Lung (tissue), 12 donors: ENCODE measurements around the gene TMPRSS11E. TPM values are rescaled to one million over a fixed set of nuclear protein-coding genes. Genes with fewer than 3 reads are reported as not detected.
"Not testable (repeated sequence)": the region's sequence is repeated elsewhere in the genome, so short reads cannot be mapped to it uniquely, and the experiment has no call there.

Experiments
- ATAC-seq: fragments of 200-7000 bp; cut with Tn5 transposase; one replicate; pipeline ENCODE4 v1.9.1; 2020; ENCODE audit warnings: moderate number of reproducible peaks; ENCODE audit not compliant: insufficient read depth, low FRiP score
- DNase-seq, 3 donors: peaks; one replicate each; pipeline ENCODE4 v3.0.0-alpha.2; 2013 to 2017
- H3K27ac ChIP-seq, 2 donors: one replicate each; pipeline ENCODE4 v1.5.1; 2013; ENCODE audit warnings: mild to moderate bottlenecking in 2 of 2, moderate library complexity in 2 of 2, control low read depth in 1 of 2, inconsistent platforms in 1 of 2, low read depth in 1 of 2, low read length in 1 of 2
- H3K27me3 ChIP-seq, 3 donors: one replicate each; pipeline ENCODE4 v1.5.1; 2013; ENCODE audit warnings: low read length in 2 of 3; ENCODE audit not compliant: control insufficient read depth in 3 of 3, insufficient read depth in 3 of 3
- H3K36me3 ChIP-seq, 4 donors: one replicate each; pipeline ENCODE4 v1.5.1; 2013; ENCODE audit warnings: low read length in 4 of 4, mild to moderate bottlenecking in 1 of 4, moderate library complexity in 1 of 4; ENCODE audit not compliant: control insufficient read depth in 4 of 4, insufficient read depth in 4 of 4
- H3K4me1 ChIP-seq, 5 donors: one replicate each; pipeline ENCODE4 v1.5.1; 2013; ENCODE audit warnings: low read length in 5 of 5, mild to moderate bottlenecking in 2 of 5, moderate library complexity in 1 of 5; ENCODE audit not compliant: control insufficient read depth in 5 of 5, insufficient read depth in 5 of 5
- H3K4me3 ChIP-seq: one replicate; pipeline ENCODE4 v1.5.1; 2013; ENCODE audit warnings: mild to moderate bottlenecking, control low read depth, moderate library complexity
- H3K9ac ChIP-seq, 2 donors: one replicate each; pipeline ENCODE4 v1.5.1; 2013; ENCODE audit warnings: low read length in 2 of 2, control low read depth in 1 of 2; ENCODE audit not compliant: insufficient read depth in 1 of 2
- H3K9me3 ChIP-seq, 4 donors: one replicate each; pipeline ENCODE4 v1.5.1; 2013; ENCODE audit warnings: low read length in 3 of 4, mild to moderate bottlenecking in 1 of 4, moderate library complexity in 1 of 4; ENCODE audit not compliant: control insufficient read depth in 4 of 4, insufficient read depth in 3 of 4
- CTCF ChIP-seq: IDR thresholded peaks from 2 replicates; pipeline ENCODE4 v1.5.1; 2012; ENCODE audit warnings: mild to moderate bottlenecking; ENCODE audit errors: control extremely low read depth, extremely low read depth
- WGBS, 2 donors: extraction: QIAGEN DNeasy Blood & Tissue Kit; methylation state at CpG; one replicate each; pipeline ENCODE4 v1.1.7; 2013; 5-methylcytosine and 5-hydroxymethylcytosine counted together
- polyA plus RNA-seq, 2 donors: library from polyadenylated mRNA; stranded (reverse); fragments of 200-250 nt; gene quantifications; one replicate each; pipeline ENCODE4 v1.2.1, GENCODE V29; 2013
- total RNA-seq, 2 donors: library from RNA; depleted of rRNA in 1 of 2; stranded (reverse); fragments of >200 nt in 1 of 2; gene quantifications; one replicate each; pipeline ENCODE4 v1.2.1, GENCODE V29; 2014 to 2021
- donor health status: control.
- donor health status: control.
- donor health status: Bipolar disorder and iron deficiency.
- donor health status: healthy.
- donor health status: DM: yes; HTN: yes; CAD: no.

The TMPRSS11E gene
- total and polyA plus RNA-seq, 4 donors = 0.03 to 0.12 TPM; not detected in 2

GRCh38 chr4:68520985-68521384 lies 73.7 kb downstream of the TMPRSS11E start:
- no peaks in the 10 kb centered on the region for H3K4me1 ChIP-seq
- H3K9ac ChIP-seq = no peak overlapping the region
- no peaks in the 10 kb centered on the region for H3K27me3 ChIP-seq
- no peak for TF ChIP-seq CTCF
- 71% methylated on average over 2 of the region's 2 CpGs for WGBS, 2 donors
- H3K4me3 ChIP-seq = no peak overlapping the region
- ATAC-seq (no peak), DNase-seq (no peak)
- H3K36me3 ChIP-seq = no peaks in the 10 kb centered on the region
- H3K27ac ChIP-seq = no peak overlapping the region
- no peaks in the 10 kb centered on the region for H3K9me3 ChIP-seq

DNA sequence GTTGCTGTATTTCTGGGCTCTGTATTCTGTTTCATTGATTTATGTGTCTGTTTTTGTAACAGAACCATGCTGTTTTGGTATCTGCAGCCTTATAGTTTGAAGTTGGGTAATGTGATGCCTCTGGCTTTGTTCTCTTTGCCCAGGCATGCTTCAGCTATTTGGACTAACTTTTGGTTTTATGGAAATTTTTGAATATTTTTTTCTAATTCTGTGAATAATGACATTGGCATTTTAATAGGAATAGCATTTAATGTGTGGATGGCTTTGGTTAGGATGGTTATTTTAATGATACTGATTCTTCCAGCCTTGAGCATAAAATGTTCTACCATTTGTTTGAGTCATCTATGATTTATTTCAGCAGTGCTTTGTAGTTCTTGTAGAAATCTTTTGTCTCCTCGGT lies 75.0 kb downstream of the TMPRSS11E start:
- H3K9me3 ChIP-seq, H3K36me3 ChIP-seq, H3K4me1 ChIP-seq, H3K4me3 ChIP-seq, H3K9ac ChIP-seq, ATAC-seq, H3K27ac ChIP-seq, H3K27me3 ChIP-seq, DNase-seq: not testable (repeated sequence)
- 34 to 51% methylated on average over 1 of the region's 1 CpG for WGBS, 2 donors

DNA sequence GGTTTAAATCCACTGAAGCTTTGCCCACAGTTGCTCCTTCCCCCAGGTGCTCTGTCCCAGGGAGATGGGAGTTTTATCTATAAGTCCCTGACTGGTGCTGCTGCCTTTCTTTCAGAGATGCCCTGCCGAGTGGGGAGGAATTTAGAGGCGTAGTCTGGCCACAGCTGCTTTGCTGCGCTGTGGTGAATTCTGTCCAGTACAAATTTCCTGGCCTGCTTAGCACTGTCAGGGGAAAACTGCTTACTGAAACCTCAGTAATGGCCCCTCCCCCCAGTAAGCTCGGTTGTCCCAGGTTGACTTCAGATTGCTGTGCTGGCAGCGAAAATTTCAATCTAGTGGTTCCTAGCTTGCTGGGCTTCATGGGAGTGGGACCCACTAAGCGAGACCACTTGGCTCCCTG lies 88.7 kb downstream of the TMPRSS11E start:
- H3K4me3 ChIP-seq = no peak overlapping the region
- no peak for ATAC-seq
- no peaks in the 10 kb centered on the region for H3K36me3 ChIP-seq
- H3K27me3 ChIP-seq = no peaks in the 10 kb centered on the region
- no peaks in the 10 kb centered on the region for H3K9me3 ChIP-seq
- no peak for TF ChIP-seq CTCF
- no peak overlapping the region for H3K9ac ChIP-seq
- no peak overlapping the region for H3K27ac ChIP-seq
- WGBS, 2 donors = 81 to 87% methylated on average over 6 of the region's 6 CpGs
- no peaks in the 10 kb centered on the region for H3K4me1 ChIP-seq
- no peak for DNase-seq

DNA sequence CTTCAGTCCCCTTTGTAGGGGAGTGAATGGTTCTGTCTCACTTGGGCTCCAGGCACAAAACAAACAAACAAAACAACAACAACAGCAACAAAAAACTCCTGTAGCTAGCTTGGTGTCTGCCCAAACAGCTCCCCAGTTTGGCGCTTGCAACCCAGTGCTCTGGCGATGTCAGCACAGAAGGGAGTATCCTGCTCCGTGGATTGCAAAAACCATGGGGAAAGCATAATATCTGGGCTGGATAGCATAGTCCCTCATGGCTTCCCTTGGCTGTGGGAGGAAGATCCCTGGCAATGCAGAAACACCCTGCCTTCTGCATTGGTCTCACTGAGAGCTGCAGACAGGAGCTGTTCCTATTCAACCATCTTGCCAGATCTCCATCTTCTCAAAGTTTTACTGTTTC lies 89.1 kb downstream of the TMPRSS11E start:
- H3K4me1 ChIP-seq = no peaks in the 10 kb centered on the region
- no peak overlapping the region for H3K4me3 ChIP-seq
- H3K27ac ChIP-seq = no peak overlapping the region
- 89 to 91% methylated on average over 3 of the region's 3 CpGs for WGBS, 2 donors
- H3K9ac ChIP-seq = no peak overlapping the region
- H3K27me3 ChIP-seq = no peaks in the 10 kb centered on the region
- no peak for ATAC-seq
- TF ChIP-seq CTCF = no peak
- H3K36me3 ChIP-seq = no peaks in the 10 kb centered on the region
- DNase-seq = no peak
- H3K9me3 ChIP-seq = no peaks in the 10 kb centered on the region

- 88 to 91% methylated on average over 13 of the region's 13 CpGs for WGBS, 2 donors
- not testable (repeated sequence) for H3K9ac ChIP-seq, H3K4me3 ChIP-seq, ATAC-seq, H3K27me3 ChIP-seq, H3K27ac ChIP-seq, H3K9me3 ChIP-seq, H3K36me3 ChIP-seq, DNase-seq, H3K4me1 ChIP-seq
Observed at GRCh38 chr4:68542742-68543141, 95.5 kb downstream of the TMPRSS11E start.
